Colon (tissue), 2 donors: ENCODE results near the gene SNRPD3.

Experiments used
- FAIRE-seq: peaks from 2 replicates; lab custom pipeline; 2012; peaks lifted over from hg19 to GRCh38; lab: Jason Lieb, UNC
- donor health status: control.
- donor health status: control.

Gene SNRPD3

DNA sequence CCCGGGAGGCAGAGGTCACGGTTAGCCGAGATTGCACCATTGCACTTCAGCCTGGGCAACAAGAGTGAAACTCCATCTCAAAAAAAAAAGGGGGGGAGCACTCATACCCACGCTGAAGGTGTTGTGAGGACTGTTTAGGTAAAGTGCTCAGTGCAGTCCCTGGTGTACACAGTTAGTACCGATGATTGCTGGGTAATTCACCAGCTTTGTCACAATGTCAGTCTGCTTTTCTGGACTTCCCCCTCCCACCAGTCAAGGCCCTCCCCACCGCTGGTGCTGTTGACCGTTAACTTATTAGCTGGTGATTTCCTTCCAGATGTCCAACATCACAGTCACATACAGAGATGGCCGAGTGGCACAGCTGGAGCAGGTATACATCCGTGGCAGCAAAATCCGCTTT, 11.9 kb downstream of the SNRPD3 start:
- no peak for FAIRE-seq

DNA sequence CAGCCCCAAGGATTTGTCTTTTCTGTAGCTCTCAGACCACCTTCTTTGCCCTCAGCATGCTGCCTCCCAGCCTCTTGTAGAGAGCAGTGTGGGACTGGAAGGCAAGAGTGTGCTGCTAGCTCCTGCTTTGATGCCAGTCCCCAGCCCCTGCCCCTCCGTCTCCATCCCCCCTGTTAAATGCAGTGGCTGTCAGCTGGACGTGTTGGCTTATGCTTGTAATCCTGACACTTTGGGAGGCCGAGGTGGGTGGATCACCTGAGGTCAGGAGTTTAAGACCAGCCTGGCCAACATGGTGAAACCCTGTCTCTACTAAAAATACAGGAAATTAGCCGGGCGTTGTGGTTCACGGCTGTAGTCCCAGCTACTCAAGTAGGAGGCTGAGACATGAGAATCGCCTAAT, 15.5 kb downstream of the SNRPD3 start:
- no peak for FAIRE-seq

DNA sequence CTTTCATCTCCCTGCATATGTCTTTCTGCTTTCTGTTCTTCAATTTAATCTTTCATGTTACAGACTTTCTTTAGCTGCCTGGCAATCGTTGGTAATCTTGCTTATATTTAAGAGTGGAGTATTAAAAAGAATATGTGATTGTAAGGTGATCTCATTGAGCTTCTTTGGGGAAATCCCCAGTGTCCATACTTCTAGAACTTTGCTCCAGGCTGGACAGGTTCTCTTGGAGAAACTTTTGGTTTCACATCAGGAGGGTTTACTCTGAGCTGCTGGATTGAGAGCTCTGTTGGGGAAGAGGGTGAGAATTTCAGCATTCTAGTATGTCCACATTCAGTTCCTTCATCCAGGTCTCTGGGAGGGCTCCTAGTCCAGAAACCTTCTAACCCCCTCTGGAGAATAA, 21.0 kb downstream of the SNRPD3 start:
- FAIRE-seq = no peak

DNA sequence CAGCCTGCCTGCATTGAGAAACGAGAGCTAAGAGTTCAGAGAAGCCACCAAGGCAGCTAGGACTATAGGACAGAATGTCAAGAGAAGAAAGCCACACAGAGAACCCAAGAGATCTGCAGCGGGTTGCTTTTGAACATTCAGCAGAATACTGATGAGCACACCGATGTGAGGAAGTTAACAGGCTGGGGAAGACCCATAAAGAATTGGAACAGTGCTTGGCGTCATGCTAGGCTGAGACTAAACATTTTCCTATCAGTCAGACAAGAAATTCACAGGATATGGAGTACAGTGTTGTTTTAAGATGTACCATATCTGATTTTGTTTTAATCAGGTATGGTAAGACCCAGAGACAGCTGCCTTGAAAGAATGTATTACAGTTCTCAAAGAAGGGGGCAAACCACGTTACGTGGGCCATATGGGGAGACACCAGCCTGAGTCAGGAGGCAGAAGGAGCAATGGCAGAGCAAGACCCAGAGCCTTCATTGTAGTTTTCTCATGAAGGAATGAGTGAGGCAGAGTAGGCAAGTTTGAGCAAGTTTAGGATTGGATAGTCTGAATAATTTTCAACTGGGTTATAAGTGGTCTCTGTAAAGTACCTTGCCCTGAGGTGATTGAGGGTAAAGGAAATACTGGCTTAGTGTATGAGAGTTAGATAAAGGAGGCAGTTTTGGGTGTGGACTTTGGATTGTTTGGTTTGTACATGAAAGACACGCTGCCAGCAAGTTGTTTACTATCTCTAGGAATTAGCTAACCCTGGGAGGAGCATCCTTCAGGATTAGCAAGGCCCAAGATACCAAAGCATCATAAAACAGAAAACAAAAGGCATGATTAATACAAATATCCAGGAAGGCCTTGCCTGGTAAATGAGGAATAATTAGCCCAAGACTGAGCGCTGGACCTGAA, 22.8 kb downstream of the SNRPD3 start:
- FAIRE-seq = no peak

DNA sequence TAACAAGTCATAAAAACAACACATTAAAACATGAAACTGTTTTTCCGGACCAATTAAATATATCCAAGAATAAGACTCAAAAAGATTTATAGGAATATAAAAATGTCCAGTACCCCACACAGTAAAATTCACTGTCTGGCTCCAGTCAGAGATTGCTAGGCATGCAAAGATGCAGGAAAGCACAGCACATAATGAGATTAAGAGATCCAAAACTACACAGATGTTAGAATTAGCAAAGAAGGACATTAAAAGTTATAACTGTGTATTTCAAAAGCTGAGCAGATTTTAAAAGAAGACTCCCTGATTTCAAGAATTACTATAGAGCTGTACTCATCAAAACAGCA, 23.4 kb downstream of the SNRPD3 start:
- FAIRE-seq = no peak

DNA sequence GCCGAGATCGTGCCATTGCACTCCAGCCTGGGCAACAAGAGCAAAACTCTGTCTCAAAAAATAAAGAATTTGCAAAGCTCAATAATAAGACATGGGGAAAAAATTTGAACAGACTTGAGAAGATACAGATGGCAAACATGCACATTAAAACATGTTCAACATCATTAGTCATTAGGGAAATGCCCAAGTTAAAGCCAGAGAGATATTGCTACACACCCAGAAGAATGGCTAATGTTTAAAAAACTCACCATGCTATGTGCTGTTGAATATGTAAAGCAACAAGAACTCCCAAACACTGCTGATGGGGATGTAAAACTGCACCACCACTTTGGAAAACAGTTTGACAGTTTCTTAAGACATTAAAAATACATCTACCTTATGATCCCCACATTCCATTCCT, 24.5 kb downstream of the SNRPD3 start:
- FAIRE-seq = no peak

DNA sequence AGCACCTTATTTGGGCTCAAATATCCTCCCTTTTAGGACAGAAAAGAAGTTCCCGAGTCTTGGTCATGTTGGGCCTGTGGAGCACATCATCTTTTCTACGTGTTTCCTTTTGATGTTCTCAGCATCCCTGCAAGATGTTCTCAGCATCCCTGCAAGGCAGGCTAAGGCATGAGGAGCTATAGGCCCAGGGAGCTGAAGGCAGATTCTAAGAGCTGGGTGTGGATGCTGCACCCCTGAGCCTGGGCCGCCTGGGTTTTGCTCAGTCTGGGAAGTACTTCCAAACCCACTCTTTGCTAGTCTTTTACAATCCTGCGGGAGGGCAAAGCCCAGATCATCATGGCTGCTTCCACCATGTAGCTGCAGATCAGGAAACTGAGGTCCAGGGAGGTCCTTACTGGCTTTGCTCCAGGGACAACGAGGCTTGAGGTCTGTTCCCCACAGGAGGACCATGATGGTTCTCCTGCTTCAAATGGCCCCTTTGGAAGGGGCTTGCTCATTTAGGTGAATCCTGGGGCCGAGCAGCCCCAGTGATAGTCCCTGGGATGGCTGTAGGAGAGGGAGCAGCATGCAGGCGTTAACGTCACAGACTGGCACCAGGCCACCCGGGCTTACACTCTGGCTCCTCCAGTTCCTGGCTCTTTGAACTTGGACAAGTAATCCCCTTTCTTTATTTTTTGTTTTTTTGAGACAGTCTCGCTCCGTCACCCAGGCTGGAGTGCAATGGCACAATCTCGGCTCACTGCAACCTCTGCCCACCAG, 26.4 kb downstream of the SNRPD3 start:
- FAIRE-seq = no peak

DNA sequence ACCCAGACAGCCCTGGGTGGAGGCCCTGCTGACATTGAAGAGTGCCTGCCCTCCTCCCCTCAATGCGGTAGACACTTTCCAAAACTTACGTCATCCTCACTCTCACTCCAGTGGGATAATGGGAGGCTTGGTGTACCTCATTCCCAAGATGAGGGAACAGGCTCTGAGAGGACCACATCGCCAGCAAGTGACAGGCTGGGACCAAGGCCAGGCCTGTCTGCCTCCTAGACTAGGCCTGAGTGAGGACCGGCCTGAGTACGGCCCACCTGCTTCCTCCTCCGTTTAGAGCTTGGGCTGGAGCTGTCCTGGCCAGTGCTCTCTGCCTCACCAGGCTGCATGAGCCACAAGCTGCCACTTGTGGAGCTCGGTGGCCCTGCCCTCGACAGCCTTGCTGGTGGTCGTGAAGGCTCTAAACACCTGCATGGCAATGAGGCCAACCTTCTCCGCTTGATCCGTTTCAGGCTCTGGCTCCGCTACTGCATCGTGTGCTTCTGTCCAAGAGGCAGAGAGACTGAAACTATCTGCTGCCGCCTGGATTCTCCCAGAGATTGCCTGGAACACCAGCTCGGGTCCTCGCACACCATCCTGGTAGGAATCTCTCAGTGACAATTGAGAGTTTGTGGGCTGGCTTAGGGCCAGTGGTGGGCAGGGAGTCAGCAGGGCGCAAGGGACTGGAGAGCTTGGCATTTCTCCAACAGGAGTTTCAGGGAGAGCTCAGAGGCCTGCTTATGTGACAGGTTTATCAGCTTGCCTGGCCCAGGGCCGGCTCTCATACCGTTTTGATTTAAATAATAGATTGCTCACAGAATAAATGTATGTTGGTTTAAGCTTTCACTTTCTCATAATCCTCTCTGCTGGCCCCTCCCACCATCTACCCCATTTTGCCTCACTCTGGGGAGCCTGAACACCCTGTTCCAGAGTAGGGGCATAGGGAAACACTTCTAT, 27.7 kb downstream of the SNRPD3 start:
- FAIRE-seq = no peak

DNA sequence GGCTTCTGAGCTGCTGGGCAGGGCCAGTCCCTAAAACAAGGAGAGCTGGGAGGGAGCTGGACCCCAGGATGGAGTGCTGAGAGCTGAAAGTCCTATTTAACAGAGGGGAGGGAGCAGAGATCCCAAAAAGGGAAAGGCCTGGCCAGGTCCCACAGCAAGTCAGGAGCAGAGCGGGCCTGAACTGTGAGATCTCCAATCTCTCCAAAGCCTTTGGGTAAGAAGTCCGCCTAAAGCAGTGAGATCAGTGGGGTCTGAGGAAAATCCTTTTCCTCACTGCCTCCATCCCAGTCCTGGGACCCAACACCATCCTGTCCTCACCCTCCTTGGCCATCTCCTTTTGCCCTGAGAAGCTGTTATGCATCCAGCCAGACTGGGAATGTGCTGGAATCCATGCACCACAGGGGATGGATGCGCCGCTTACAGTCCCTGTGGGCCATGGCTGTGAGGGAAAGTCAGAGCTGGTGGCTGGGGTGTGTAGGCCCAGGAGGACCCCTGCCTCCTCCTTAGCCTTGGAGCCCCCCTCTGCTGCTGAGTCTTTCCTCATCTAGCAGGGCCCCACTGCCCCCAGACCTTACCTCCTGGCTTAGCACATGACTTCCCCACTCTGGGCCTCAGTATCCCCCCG, 28.5 kb downstream of the SNRPD3 start:
- FAIRE-seq = no peak

DNA sequence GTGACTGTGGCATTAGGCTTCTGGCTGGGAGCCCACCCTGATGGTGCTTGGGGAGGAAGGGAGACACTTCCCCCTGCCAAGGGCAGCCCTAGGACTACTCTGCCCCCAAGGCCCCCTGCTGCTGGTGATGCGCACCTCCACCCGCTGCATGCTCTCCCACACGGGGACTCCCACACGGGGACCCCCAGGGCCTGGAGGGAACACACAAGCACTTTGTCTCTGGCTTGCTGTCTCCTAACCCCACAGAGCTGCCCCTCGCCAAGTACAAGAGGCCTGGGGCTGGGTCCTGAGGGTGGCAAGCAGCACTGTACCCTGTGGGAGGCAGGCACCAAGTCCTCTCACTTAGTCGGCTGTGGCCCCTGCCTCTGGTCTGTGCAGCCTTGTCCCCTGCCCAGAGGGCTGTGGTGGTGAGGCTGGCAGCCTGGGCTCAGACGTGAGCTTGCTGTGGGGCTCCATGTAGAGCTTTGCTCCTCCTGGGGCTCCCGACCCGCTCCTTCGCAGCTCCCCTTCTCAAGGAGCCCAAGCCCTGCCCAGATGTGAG, 29.1 kb downstream of the SNRPD3 start:
- no peak for FAIRE-seq

DNA sequence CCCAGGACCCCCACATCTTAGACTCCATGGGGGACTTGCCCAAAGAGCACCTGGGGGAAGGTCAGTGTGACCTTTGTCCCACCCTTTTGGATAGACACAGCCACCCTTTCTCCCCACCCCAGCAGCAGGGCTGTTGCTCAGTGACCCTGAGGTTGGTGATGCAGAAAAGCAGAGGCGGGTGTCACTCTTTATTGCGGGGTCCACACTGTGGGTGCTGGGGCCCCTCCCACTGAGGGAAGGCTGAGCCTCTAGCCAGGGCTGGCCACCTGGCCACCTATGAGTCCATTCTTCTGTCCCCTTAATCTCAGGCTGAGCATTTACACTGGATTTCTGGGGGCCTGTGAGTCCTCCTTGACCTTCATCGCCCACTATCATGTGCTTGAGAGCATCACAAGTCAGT, 29.7 kb downstream of the SNRPD3 start:
- no peak for FAIRE-seq

DNA sequence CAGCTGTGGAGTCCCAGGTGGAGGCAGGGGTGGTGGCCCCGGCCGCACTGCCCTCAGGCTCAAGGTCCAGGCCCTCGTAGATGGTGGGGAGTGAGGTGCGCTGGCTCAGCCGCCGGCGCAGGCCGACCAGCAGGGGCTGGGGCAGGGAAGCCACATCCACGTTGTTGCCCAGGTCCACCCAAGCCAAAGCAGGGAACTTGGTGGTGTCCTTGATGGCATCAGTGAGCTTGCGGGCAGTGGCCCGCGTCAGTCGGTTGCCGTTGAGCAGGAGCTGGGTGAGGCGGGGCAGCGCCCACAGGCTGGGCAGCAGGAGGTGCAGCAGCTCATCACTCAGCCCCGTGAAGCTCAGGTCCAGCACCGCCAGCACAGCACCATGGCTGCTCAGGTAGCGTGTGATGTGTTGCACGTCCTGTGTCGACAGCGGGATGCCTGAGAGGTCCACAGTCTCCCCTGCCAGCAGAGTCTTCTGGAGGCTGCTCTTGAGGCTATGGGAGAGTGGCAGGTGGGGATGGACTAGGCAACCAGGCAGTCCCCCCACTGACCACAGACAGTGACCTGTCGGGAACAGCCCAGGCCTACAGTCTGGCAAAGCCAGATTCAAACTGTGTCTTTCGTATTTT, 30.2 kb downstream of the SNRPD3 start:
- FAIRE-seq = no peak

DNA sequence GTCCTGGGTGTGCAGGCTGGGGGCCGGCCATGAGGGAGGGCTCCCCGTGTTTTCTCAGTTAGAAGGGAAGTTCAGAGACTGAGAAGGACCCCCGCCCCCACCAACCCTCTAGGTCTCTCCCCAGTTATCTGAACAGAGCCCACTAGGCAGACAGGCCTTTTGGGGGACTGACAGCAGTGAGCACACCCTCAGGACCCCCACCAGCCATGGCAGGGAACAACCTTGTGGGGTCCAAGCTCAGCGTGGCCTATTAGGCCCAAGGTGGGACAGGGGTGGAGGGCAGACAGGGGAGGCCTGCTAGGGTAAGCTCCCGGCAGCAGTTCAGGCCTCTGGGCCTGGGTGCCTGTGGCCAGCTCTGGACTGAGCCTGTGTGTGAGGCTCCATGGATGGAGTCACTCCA, 31.5 kb downstream of the SNRPD3 start:
- no peak for FAIRE-seq

DNA sequence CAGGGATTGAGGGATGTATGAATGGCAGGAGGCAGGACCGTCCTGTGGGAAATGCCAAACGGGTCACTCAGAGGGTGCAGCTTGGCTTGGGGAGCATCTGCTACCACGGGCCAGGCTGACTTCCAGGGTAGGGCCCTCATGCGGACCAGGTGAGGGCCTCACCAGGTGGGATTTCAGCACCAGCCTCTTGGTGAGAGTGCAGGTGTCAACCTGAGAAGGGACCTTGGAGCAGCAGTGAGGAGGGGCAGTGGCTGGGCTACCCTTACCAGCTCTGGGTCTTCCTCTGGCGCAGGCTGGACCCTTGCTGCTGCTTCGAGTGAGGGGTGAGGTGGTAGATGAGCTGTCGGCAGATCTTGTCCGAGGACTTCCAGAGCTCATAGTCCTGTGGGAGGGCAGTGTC, 32.1 kb downstream of the SNRPD3 start:
- no peak for FAIRE-seq

DNA sequence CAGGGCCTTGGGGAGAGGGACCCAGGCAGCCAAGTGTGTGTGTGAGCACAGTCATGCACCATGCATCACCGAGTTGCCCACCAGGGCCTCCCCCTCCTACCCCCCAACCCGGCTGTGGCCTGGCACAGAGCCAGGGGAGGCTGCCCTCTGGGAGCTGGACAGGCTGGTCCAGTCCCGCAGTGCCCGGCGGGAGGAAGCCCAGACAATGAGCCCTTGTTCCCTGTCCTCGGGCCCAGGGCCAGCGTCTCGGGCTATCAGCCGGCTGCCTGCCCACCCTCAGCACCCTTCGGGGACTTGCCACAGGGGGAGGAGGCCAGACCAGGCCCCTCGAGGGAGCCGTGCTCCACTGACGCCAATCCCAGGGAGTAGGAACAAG, 32.6 kb downstream of the SNRPD3 start:
- no peak for FAIRE-seq

DNA sequence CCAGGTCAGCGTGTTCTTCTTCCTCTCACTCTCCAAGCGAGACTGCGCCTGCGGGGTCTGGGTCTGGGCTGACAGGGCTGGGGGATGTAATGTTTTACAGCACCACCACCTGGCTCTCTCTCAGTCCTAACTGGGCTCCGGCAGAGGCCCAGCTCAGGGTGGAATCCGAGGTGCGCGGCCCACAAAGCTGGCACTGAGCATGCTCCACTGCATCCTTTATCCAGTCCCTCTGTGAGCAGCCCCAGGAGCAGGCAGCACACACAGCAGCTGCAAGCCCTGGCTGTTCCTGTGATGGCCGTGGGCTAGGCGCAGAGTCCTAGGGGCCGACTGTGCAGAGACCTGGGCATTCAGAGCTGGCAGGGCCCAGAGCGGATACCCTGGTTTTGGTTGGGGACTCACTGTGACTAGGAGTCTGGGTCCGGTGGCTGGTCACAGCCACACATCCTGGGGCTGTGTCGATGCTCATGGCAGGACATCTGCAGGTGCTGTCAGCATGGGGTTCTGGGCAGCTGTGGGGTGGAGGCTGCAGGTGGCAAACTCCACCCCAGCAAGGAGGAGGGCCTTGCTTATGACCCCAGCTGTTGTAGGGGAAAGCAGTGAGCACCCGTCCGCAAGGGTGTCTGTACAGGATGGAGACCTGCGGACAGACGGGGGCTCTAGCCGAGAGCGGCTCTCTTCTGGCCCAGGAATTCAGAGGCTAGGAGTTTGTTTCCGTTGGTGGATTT, 33.1 kb downstream of the SNRPD3 start:
- FAIRE-seq = no peak

DNA sequence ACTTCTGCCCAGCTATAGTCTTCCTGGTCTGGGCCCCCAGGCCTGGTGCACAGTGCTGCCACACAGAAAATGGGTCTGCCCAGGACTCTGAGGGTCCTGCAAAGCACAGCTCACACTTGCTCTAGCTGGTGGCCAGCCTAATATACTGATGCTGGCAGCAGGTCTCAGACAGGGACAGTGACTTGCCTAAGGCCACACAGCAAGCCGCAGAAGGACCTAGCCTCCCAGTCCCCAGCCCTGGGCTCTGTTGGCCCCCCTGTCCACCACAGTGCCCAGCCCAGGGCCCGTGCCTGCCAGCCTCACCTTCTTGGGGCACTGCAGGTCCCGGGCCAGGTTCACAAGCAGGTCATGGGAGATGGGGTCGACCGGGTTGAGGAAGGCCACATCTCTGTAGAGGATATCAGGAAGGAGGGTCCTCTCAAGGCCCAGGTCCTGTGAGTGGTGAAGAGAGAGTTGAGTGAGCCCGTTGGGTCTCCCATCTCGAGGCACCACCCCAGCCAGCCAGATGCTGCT, 33.8 kb downstream of the SNRPD3 start:
- no peak for FAIRE-seq

DNA sequence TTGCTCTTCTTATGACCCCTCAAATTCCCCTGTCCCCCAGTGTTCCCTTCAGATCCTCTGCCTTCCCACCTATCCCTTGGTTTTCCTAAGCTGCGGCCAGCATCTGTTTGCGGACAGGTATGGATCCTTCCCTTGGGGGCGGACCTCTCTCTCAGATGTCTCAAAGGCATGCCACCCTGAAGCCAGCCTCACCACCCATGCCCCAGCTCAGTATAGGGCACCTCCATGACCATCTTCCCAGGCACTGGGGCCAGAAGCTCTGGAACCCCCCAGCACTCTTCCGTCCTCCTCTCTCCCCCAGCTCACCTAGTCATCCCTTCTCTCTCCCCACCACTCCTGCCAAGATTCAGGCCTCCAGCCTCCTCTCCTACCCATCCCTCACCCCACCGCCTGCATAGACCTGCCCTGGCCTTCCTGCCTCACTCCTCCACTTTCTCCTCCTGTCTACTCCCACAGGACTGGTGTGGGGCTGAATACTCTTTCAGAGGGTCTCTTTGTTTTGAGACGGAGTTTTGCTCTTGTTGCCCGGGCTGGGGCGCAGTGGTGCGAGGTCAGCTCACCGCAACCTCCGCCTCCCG, 34.9 kb downstream of the SNRPD3 start:
- FAIRE-seq = no peak

DNA sequence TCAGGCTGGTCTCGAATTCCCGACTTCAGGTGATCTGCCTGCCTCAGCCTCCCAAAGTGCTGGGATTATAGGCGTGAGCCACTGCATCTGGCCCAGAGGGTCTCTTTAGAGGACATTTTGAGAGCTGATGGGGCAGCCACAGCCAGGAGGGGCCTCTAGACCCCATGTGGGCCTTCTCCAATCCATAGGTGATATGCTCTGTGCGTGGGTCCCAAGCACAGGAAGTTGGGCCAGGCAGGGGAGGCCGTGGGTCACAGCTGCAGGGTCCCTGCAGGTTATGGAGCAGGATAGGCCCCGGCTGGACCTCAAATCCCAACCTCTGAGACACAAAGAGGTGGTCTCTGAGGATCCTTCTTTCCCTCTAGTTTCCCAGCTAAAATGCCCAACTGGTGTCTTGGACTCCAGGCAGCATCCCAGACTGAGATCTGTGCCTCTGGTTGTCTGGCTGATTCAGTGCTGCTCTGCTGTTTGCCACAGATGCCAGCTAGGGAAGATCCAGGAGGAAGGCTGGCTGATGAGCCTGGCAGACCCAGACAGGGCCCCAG, 35.6 kb downstream of the SNRPD3 start:
- no peak for FAIRE-seq
